ENCODE results near the gene ELANE.
A peak's percentile ranks its signal among the peaks of the same experiment; 100 is the strongest.
"Not testable (repeated sequence)": the region's sequence is repeated elsewhere in the genome, so short reads cannot be mapped to it uniquely, and the experiment has no call there.

Gene ELANE

GRCh38 chr19:835210-835810 lies 16.8 kb upstream of the ELANE start:
- FAIRE-seq (no peak), DNase-seq (ENCODE audit: insufficient read length, low spot score) (no peak)

GRCh38 chr19:840519-841206 lies 11.4 kb upstream of the ELANE start, which contains the start of gene PRTN3:
Gene PRTN3, plus strand, starts transcription at chr19:840999. Its CDS starts 10 bp downstream, at chr19:841009.
- FAIRE-seq, result no peak

GRCh38 chr19:842802-843179 lies 9.3 kb upstream of the ELANE start:
- not testable (repeated sequence) for FAIRE-seq; DNase-seq (ENCODE audit: insufficient read length, low spot score)

More at GRCh38 chr19:840519-841206, 11.4 kb upstream of the ELANE start, which contains the start of gene PRTN3:
- DNase-seq (ENCODE audit: insufficient read length, low spot score), result no peak

- DNase-seq (ENCODE audit: insufficient read length, low spot score) (no peak), FAIRE-seq (no peak)
Observed at GRCh38 chr19:843180-843835, 8.8 kb upstream of the ELANE start.

GRCh38 chr19:843836-844545 lies 8.1 kb upstream of the ELANE start:
- no peak for DNase-seq (ENCODE audit: insufficient read length, low spot score)
- FAIRE-seq, result no peak

- DNase-seq (ENCODE audit: insufficient read length, low spot score) (no peak), FAIRE-seq (no peak)
Observed at GRCh38 chr19:844546-844971, 7.5 kb upstream of the ELANE start.

- DNase-seq (ENCODE audit: insufficient read length, low spot score), result no peak
- no peak for FAIRE-seq
Observed at GRCh38 chr19:845707-846521, 6.2 kb upstream of the ELANE start.

- FAIRE-seq, result no peak
- DNase-seq (ENCODE audit: insufficient read length, low spot score), result no peak
Observed at GRCh38 chr19:848386-848921, 3.6 kb upstream of the ELANE start.

- not testable (repeated sequence) for DNase-seq (ENCODE audit: insufficient read length, low spot score); FAIRE-seq
Observed at GRCh38 chr19:849195-849594, 2.9 kb upstream of the ELANE start.

- FAIRE-seq (peak; percentile 16), DNase-seq (ENCODE audit: insufficient read length, low spot score) (peak; percentile 84)
Observed at GRCh38 chr19:850221-850978, 1.7 kb upstream of the ELANE start.

- DNase-seq (ENCODE audit: insufficient read length, low spot score), result no peak
- FAIRE-seq, result no peak
Observed at GRCh38 chr19:850979-851335, 1.1 kb upstream of the ELANE start.

- FAIRE-seq (no peak), DNase-seq (ENCODE audit: insufficient read length, low spot score) (no peak)
Observed at GRCh38 chr19:853014-853585, 997 bp downstream of the ELANE start.

- not testable (repeated sequence) for FAIRE-seq; DNase-seq (ENCODE audit: insufficient read length, low spot score)
Observed at GRCh38 chr19:853614-854220, 1.6 kb downstream of the ELANE start.

GRCh38 chr19:854549-854948 lies 2.4 kb downstream of the ELANE start:
- DNase-seq (ENCODE audit: insufficient read length, low spot score), result no peak
- FAIRE-seq, result no peak

GRCh38 chr19:855142-855541 lies 3.0 kb downstream of the ELANE start:
- no peak for DNase-seq (ENCODE audit: insufficient read length, low spot score)
- FAIRE-seq, result no peak

- DNase-seq (ENCODE audit: insufficient read length, low spot score) (no peak), FAIRE-seq (no peak)
Observed at GRCh38 chr19:855566-856120, 3.5 kb downstream of the ELANE start.

- FAIRE-seq, result no peak
- DNase-seq (ENCODE audit: insufficient read length, low spot score), result no peak
Observed at GRCh38 chr19:858284-858683, 6.2 kb downstream of the ELANE start.
